Activated CD8-positive, alpha-beta memory T cell treated with anti-CD3 and anti-CD28 coated beads for 24 hours (primary cell): ENCODE measurements around the gene ADAM23.

Experiments
- DNase-seq: peaks from one replicate; pipeline ENCODE4 v3.0.0-alpha.2; 2020

ADAM23 gene

DNA sequence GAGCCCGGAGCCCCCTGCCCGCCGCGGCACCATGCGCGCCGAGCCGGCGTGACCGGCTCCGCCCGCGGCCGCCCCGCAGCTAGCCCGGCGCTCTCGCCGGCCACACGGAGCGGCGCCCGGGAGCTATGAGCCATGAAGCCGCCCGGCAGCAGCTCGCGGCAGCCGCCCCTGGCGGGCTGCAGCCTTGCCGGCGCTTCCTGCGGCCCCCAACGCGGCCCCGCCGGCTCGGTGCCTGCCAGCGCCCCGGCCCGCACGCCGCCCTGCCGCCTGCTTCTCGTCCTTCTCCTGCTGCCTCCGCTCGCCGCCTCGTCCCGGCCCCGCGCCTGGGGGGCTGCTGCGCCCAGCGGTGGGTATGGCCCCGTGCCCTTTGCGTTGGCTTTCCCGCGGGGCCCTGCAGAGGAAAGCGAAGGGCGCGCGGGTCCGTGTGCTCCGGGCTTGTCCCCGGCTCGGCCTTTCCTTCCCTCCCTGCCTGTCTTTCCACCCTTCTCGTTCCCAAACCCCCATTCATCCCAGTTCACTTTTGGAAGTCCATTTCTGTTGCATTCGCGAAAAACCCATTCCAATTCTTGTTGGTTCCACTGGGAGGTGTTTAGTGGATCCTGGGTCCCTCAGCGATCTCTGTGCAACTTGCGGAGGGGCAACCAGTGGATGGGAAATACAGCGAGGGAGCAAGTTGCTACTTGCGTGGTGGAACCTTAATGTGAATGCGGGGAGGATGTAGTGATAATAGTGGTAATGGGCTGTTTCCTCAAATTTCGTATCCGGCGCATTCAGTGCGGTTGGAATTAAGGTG is 599 bp downstream of the ADAM23 start:
- DNase-seq, result peak; percentile 55

DNA sequence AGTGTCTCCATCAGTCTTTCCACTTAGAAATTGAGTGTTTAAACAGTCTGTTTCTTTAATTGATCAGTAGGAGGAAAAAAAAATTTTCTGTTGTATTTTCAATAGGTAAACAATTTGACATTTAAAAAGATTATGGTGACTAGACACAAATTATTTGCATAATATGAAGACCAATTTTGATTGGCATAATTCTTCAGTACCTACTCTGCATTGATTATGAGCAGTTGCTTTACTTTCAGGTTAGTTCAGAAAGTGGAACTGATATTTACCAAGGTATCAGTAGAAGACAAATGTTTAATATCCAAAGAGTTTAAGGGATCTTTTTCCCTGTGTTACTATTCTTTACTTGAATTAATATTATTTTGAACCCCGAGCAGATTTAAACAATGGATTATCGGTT is 2.6 kb downstream of the ADAM23 start:
- no peak for DNase-seq

GRCh38 chr2:206452242-206452641 is 8.9 kb downstream of the ADAM23 start:
- no peak for DNase-seq

DNA sequence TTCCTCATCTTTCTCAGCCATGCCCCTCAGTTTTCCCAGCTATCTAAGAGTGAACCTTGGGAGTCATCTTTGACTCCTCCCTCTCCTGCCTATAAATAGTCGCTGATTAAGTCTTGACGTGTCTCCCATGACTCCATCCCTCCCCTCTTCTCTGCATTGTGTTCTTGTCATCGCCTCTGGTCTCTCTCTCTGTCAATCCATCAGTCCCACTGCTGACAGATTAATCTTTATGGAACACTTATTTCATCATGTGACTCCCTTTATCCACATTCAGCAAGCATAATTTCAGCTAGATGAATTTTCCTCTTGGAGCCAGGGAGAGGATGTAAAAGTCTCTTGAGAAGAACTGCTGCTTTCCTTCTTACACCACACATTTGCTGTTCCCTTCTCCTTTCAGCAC is 9.4 kb downstream of the ADAM23 start:
- no peak for DNase-seq

DNA sequence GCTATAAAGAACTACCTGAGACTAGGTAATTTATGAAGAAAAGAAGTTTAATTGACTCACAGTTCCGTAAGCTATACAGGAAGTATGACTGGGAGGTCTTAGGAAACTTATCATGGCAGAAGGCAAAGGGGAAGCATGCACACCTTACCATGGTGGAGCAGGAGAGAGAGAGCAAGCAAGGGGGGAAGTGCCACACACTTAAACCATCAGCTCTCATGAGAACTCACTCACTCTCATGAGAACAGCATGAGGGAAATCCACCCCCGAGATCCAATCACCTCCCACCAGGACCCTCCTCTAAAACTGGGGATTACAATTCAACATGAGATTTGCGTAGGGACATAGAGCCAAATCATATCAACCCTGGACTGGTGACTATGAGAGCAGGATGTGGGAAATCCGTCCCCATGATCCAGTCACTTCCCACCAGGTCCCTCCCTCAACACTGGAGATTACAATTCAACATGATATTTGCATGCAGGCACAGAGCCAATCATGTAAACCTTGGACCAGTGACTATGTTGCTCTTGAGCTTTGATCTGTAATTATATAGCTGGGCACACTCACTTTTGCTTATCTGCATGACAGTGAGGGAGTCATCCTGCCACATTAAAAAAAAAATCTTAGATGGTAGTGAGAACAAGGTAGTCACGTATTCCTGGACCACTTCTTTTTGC is 12.9 kb downstream of the ADAM23 start:
- DNase-seq, result no peak

- DNase-seq, result no peak
Observed at GRCh38 chr2:206457188-206457634, 13.9 kb downstream of the ADAM23 start.

DNA sequence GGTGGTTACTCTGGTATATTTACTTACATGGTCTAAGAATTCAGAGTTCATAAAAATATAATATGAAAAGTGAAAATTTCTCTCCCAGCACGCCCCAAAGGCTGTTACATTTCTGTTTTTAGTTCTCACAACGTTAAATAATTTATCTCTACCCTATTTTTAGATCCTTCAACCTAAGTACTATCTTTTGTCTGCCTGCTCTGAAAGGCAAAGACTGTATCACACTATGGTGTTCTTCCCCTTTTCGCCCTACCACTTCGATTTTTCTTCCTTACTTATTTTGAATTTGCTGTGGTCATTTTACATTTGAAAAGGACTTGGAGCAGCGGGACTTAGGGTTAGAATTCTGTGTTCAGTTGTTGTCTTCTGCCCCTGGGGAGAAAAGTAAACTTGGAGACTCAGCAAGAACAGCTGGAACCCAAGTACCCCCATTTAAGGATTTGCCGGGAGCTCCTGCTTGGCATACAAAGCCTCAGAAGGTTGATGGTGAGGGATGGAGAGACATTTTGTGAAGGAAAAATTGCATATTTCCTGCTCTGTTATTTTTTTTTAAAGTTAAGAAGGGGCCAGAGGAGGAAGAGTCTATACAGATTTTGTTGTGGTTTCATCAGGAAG is 19.0 kb downstream of the ADAM23 start:
- DNase-seq, result no peak

GRCh38 chr2:206463685-206464084 is 20.4 kb downstream of the ADAM23 start:
- DNase-seq, result no peak

- no peak for DNase-seq
Observed at GRCh38 chr2:206464597-206464996, 21.3 kb downstream of the ADAM23 start.

DNA sequence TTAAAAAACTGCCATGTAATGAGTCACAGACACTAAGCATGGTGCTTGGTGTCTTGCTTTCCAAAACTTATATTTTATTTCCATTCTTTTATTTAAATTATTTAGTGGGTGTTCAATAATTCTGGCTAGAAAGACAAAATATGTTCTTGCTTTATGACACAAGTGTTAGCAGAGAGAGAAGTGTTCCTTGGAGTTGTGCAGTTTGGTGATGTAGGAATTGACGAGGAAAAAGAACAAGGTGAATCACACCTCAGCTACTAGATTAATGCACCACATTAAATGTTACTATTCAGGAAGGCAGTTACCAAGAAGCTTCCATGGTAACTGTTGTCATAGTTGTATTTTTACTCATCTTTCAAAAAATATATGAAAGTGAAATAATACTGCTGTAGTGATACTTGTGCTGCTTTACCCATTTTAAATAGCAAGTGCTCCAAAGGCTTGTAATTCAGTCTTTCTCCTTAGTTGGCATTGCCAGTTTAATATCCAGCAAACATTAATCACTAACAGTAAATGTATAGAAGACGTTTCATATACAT is 28.3 kb downstream of the ADAM23 start:
- DNase-seq, result no peak

GRCh38 chr2:206472094-206472493 is 28.8 kb downstream of the ADAM23 start:
- no peak for DNase-seq

DNA sequence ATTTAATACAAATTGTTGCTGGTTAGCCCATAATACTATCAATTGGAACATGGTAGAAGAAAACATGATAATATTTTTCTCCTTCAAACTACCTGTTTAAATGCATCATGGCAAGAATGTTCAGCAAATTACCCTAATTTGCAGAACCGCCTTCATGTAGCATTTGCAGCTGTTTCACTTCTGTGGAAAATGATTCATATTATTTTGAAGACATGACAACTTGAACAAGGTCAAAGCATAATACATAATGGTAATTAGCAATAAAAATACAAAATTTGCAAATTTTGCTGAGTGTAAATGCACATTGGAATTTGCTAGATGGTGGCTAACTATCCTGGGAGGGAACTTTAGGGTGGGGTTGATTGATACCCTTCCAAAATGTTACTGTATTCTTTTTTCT is 30.8 kb downstream of the ADAM23 start:
- DNase-seq, result no peak

DNA sequence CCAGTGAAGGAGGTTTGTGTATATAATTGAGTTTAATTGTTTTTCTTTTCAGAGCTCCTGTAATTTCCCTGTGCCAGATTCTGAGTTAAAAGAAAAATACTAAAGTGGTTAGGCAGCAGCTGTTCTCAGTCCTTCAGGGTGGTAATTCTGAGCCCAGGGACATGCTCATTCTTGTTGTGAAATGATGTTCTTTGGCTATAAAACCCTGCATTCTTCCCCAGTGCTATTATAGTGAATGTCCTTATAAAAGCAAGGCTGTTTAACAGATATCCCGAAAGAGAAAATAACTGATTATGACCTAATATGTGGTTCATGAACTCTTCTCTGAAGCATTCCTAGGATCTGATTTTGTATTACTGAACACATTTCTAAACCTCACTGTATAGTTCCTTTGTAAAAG is 34.0 kb downstream of the ADAM23 start:
- DNase-seq, result no peak

DNA sequence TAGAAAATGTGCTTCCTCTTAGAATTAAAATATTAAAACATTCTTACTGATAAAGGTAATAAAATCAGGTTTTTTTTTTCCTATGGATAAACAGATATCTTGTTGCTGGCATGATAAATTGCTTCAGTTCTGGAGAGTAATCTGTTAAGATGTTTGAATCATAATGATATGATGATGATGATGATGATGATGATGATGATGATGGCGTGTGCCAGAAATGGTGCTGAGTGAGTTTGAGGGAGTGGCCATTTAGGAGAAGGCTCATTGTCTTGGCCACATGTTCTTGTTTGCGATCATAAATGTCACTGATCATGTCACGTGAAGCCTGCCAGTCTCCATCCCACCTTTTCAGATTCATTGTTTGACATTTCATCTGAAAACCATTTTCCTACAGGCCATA is 35.0 kb downstream of the ADAM23 start:
- no peak for DNase-seq

- no peak for DNase-seq
Observed at GRCh38 chr2:206480161-206480560, 36.8 kb downstream of the ADAM23 start.

GRCh38 chr2:206480620-206481019 is 37.3 kb downstream of the ADAM23 start:
- DNase-seq, result no peak

DNA sequence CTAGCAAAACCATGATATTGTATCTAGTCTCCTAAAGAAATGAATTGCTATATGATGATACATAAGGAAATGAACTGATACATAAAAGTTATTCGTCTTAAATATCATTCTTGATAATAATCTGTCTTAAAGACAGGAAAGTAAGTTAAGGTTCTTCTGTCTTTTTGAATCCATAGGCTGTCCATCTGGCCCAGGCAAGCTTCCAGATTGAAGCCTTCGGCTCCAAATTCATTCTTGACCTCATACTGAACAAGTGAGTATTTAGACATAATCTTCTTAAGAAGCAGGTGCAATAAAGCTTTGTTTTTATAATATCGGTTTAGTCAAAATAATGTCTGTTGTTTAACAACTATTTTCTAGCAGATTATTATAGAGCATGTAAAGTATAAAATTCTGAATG is 37.7 kb downstream of the ADAM23 start:
- DNase-seq, result no peak

- no peak for DNase-seq
Observed at GRCh38 chr2:206482123-206482522, 38.8 kb downstream of the ADAM23 start.

DNA sequence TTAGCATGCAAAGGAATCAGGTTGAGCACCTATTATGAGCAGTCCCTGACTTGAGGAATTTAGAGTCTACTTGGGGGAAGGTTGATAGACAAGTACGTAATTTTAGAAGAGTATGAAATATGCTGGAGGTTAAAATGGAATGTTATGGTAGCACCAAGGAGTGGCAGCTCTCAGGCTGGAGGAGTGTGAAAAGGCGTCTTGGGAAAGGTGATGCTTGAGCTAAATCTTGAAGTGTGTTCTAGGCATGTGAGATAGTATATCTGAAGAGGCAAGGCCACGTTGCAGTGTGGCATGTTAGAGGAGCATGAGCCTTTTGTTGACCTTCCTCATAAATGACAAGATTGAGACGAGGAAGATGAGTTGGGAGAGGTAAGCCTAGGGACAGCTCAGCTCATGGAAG is 39.3 kb downstream of the ADAM23 start:
- no peak for DNase-seq

DNA sequence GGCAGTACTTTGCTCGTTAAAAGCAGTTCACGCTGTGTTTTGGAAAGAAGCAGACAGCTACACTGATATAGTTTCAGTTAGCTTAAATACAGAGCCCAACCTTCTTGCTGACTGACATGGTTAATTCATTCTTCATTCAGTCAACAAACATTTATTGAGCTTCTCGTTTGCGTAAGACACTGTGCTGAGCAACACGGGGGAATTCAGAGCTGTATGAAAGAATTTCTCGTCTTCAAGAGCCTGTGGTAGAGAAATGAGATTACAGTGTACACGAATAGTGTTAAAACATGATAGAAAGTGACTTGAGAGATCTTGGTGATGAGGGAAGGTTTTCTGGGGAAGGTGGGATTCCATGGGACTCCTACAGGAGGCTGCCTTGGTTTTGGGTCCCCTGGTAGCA is 44.7 kb downstream of the ADAM23 start:
- DNase-seq, result no peak

- no peak for DNase-seq
Observed at GRCh38 chr2:206488623-206489022, 45.3 kb downstream of the ADAM23 start.

GRCh38 chr2:206494061-206494460 is 50.7 kb downstream of the ADAM23 start:
- no peak for DNase-seq

- no peak for DNase-seq
Observed at GRCh38 chr2:206502729-206503128, 59.4 kb downstream of the ADAM23 start.

DNA sequence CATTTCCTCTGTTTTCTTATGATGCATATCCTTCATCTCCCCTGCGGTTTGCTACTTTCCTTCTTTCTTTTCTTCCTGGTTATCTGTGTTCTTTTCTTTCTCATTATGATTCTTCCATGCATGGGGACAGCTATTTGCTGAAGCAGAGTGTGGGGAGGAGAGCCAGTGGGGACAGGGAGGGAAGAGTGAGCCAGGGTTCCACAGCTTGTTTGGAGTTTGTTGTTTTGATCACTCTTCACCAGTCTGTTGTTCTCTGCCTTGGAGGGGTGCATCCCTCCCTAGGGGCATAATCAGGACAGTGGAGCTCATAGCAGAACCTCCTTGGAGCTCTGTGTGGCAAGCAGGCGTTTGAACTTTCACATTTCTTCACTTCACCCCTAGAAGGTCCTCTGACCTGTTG is 68.0 kb downstream of the ADAM23 start:
- no peak for DNase-seq
